LNCaP clone FGC (cell line): ENCODE measurements around the gene LMX1B.

Experiments used
- DNase-seq: peaks from one replicate; pipeline ENCODE4 v3.0.0-alpha.2; 2011; ENCODE audit warnings: low read depth
- H3K4me3 ChIP-seq: 2 replicates; pipeline ENCODE4 v1.5.1; 2011; ENCODE audit warnings: mild to moderate bottlenecking, low read depth, low read length, control low read depth
- TF ChIP-seq, protein P1 (sequence below): IDR thresholded peaks from 2 replicates; pipeline ENCODE4 v1.5.1; 2012; ENCODE audit warnings: mild to moderate bottlenecking; ENCODE audit not compliant: control insufficient read depth, insufficient read depth; ENCODE audit errors: extremely low read depth

Gene LMX1B

GRCh38 chr9:126588491-126589168 is 25.1 kb upstream of the LMX1B start:
- TF ChIP-seq, protein P1, sequence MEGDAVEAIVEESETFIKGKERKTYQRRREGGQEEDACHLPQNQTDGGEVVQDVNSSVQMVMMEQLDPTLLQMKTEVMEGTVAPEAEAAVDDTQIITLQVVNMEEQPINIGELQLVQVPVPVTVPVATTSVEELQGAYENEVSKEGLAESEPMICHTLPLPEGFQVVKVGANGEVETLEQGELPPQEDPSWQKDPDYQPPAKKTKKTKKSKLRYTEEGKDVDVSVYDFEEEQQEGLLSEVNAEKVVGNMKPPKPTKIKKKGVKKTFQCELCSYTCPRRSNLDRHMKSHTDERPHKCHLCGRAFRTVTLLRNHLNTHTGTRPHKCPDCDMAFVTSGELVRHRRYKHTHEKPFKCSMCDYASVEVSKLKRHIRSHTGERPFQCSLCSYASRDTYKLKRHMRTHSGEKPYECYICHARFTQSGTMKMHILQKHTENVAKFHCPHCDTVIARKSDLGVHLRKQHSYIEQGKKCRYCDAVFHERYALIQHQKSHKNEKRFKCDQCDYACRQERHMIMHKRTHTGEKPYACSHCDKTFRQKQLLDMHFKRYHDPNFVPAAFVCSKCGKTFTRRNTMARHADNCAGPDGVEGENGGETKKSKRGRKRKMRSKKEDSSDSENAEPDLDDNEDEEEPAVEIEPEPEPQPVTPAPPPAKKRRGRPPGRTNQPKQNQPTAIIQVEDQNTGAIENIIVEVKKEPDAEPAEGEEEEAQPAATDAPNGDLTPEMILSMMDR, result no peak
- DNase-seq, result no peak
- no peak overlapping the region for H3K4me3 ChIP-seq

- TF ChIP-seq, protein P1, result no peak
- DNase-seq, result no peak
Observed at GRCh38 chr9:126589349-126589748, 24.4 kb upstream of the LMX1B start.

DNA sequence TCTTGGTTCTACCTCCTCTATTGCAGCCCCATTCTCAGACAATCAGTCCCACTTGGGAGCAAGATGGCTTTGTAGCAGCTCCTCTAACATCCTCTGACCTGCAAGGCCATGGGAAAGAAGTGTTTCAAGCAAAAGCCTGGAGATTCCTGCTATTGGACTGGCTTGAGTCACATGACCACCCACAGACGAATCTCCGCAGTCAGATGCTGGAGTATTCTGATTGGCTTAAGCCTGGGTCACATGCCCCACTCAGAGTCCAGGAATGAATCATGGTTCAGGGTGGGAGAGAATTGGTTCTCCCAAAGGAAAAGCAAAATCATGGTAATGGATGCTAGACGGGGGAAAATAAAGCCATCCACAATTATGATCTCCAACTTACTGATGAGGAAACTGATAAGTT is 22.6 kb upstream of the LMX1B start:
- no peak overlapping the region for H3K4me3 ChIP-seq
- TF ChIP-seq, protein P1, result no peak
- no peak for DNase-seq

More at GRCh38 chr9:126589349-126589748, 24.4 kb upstream of the LMX1B start:
- H3K4me3 ChIP-seq, result no peak overlapping the region

DNA sequence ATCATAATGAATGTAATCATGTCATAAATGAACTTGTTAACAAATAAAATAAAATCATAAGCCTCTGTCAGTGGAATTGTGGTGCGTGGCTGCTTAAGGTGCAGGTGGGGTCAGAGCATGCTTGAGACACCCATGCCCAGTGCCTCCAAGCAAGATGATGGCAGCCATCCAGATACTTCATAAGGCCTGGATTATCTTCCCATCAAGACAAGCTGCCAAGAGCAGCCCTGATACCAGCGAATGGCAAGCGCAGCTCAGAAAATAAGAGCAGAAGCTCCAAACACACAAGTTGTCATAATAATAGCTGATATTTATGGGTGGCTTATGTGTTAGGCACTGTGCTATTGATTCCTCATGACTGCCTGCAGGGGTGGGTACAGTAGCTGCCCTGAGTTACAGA is 21.8 kb upstream of the LMX1B start:
- TF ChIP-seq, protein P1, result no peak
- no peak overlapping the region for H3K4me3 ChIP-seq
- DNase-seq, result peak; percentile 35

DNA sequence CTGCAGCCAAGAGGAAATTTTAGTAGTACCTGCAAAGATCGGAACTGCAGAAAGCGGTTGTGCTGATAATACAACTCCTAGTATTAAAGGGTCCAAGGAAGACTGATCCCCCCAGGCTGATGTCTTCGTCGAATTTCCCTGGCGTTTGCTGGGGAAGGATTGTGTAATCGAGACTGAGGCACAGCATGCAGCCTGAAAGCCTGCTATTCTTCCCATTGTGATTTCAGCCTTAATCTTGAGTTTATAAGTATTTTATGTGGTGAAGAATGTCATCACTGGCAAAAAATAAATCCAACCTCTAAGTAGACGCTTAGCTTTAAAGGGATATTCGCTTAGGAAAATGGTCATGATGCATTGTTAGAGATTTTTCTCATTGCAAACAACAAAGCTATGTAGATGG is 21.3 kb upstream of the LMX1B start:
- H3K4me3 ChIP-seq, result no peak overlapping the region
- TF ChIP-seq, protein P1, result no peak
- no peak for DNase-seq

GRCh38 chr9:126595982-126596381 is 17.7 kb upstream of the LMX1B start:
- no peak overlapping the region for H3K4me3 ChIP-seq
- DNase-seq, result no peak
- TF ChIP-seq, protein P1, result no peak
